ENCODE results near the gene KLF6.

KLF6 gene

GRCh38 chr10:3787816-3788215 lies 2.8 kb upstream of the KLF6 start:
- DNase-seq (ENCODE audit: low read depth in 2 of 2), result no peak

- no peak for DNase-seq (ENCODE audit: low read depth in 2 of 2)
Observed at GRCh38 chr10:3787016-3787400, 2.0 kb upstream of the KLF6 start.

GRCh38 chr10:3786295-3787015 lies 1.4 kb upstream of the KLF6 start:
- no peak for DNase-seq (ENCODE audit: low read depth in 2 of 2)

- DNase-seq (ENCODE audit: low read depth in 2 of 2), result no peak
Observed at GRCh38 chr10:3785851-3786271, 852 bp upstream of the KLF6 start.

- peak; percentile 97 to 99 for DNase-seq (ENCODE audit: low read depth in 2 of 2)
Observed at GRCh38 chr10:3785251-3785850, 342 bp upstream of the KLF6 start.

- DNase-seq (ENCODE audit: low read depth in 2 of 2), result no peak
Observed at GRCh38 chr10:3783682-3784432, 1.2 kb downstream of the KLF6 start.

- peak in 1 of 2 donors; percentile 59 for DNase-seq (ENCODE audit: low read depth in 2 of 2)
Observed at GRCh38 chr10:3783316-3783681, 1.7 kb downstream of the KLF6 start.

- DNase-seq (ENCODE audit: low read depth in 2 of 2), result no peak
Observed at GRCh38 chr10:3782451-3783315, 2.3 kb downstream of the KLF6 start.

GRCh38 chr10:3782146-3782450 lies 2.9 kb downstream of the KLF6 start:
- no peak for DNase-seq (ENCODE audit: low read depth in 2 of 2)

GRCh38 chr10:3781468-3782145 lies 3.4 kb downstream of the KLF6 start:
- no peak for DNase-seq (ENCODE audit: low read depth in 2 of 2)

GRCh38 chr10:3780771-3781467 lies 4.1 kb downstream of the KLF6 start:
- DNase-seq (ENCODE audit: low read depth in 2 of 2), result no peak

- no peak for DNase-seq (ENCODE audit: low read depth in 2 of 2)
Observed at GRCh38 chr10:3780021-3780770, 4.8 kb downstream of the KLF6 start.

- no peak for DNase-seq (ENCODE audit: low read depth in 2 of 2)
Observed at GRCh38 chr10:3779158-3779741, 5.8 kb downstream of the KLF6 start.

- no peak for DNase-seq (ENCODE audit: low read depth in 2 of 2)
Observed at GRCh38 chr10:3778692-3779157, 6.3 kb downstream of the KLF6 start.

- no peak for DNase-seq (ENCODE audit: low read depth in 2 of 2)
Observed at GRCh38 chr10:3777981-3778691, 6.9 kb downstream of the KLF6 start.

GRCh38 chr10:3776796-3777571 lies 8.0 kb downstream of the KLF6 start:
- no peak for DNase-seq (ENCODE audit: low read depth in 2 of 2)

- no peak for DNase-seq (ENCODE audit: low read depth in 2 of 2)
Observed at GRCh38 chr10:3775696-3776551, 9.1 kb downstream of the KLF6 start.
